OCI-LY7 (cell line): ENCODE results near the gene RHOBTB3. TPM values are rescaled to one million over a fixed set of nuclear protein-coding genes. Genes with fewer than 3 reads are reported as not detected.

Experiments used
- BruUV-seq: library from RNA; stranded (reverse); fragments of 400-500 nt; replicated peaks from 2 replicates; lab custom pipeline; 2021; lab: Mats Ljungman, UMichigan
- CTCF ChIA-PET: fragments of 300-600 bp; sonication (Branson Sonifier 250); formaldehyde crosslinking; loops from one replicate; lab custom pipeline; 2022; ENCODE audit warnings: antibody characterized with exemption; ENCODE audit not compliant: unreplicated experiment; lab: Charles Lee
- POLR2A ChIA-PET: fragments of 300-600 bp; sonication (Branson Sonifier 250); formaldehyde crosslinking; loops from one replicate; lab custom pipeline; 2022; ENCODE audit warnings: antibody characterized with exemption; lab: Charles Lee
- DNase-seq: peaks from one replicate; pipeline ENCODE4 v3.0.0-alpha.2; 2015; ENCODE audit warnings: low spot score
- H2AFZ ChIP-seq: fragments of 200-600 bp; sonication (generic), shearing (Covaris generic); 2 replicates; pipeline ENCODE4 v1.6.1; 2014; ENCODE audit warnings: mild to moderate bottlenecking, antibody characterized with exemption, low read length, moderate library complexity
- H3K27ac ChIP-seq: fragments of 200-600 bp; sonication (generic); 2 replicates; pipeline ENCODE4 v1.5.1; 2014; ENCODE audit warnings: mixed run types, low read depth, mild to moderate bottlenecking, moderate library complexity, low read length, inconsistent platforms; ENCODE audit not compliant: poor library complexity, severe bottlenecking
- H3K36me3 ChIP-seq: fragments of 200-600 bp; sonication (generic); 2 replicates; pipeline ENCODE4 v1.6.1; 2014; ENCODE audit warnings: mild to moderate bottlenecking, antibody characterized with exemption, low read length, moderate library complexity, mixed read lengths; ENCODE audit not compliant: insufficient read depth
- H3K4me1 ChIP-seq: fragments of 200-600 bp; sonication (generic); 2 replicates; pipeline ENCODE4 v1.5.1; 2014; ENCODE audit warnings: mild to moderate bottlenecking, low read length; ENCODE audit not compliant: insufficient read depth, poor library complexity, severe bottlenecking
- H3K4me2 ChIP-seq: fragments of 200-600 bp; sonication (generic); 2 replicates; pipeline ENCODE4 v1.6.1; 2014; ENCODE audit warnings: mild to moderate bottlenecking, low read length
- H3K4me3 ChIP-seq: fragments of 200-600 bp; sonication (generic); 2 replicates; pipeline ENCODE4 v1.5.1; 2014; ENCODE audit warnings: mild to moderate bottlenecking, low read depth, low read length; ENCODE audit not compliant: poor library complexity, severe bottlenecking
- H3K79me2 ChIP-seq: fragments of 200-600 bp; sonication (generic); 2 replicates; pipeline ENCODE4 v1.6.1; 2016; ENCODE audit warnings: low read depth, mild to moderate bottlenecking, low read length, moderate library complexity, mixed read lengths; ENCODE audit not compliant: insufficient read depth
- H3K9me2 ChIP-seq: fragments of 200-600 bp; sonication (generic); 2 replicates; pipeline ENCODE4 v1.6.1; 2016; ENCODE audit warnings: mild to moderate bottlenecking, low read length, mixed read lengths; ENCODE audit not compliant: insufficient read depth
- H3K9me3 ChIP-seq: fragments of 200-600 bp; sonication (generic); 2 replicates; pipeline ENCODE4 v1.6.1; 2014; ENCODE audit warnings: mild to moderate bottlenecking, mixed run types, low read length, mixed read lengths
- H4K20me1 ChIP-seq: fragments of 200-600 bp; sonication (generic); 2 replicates; pipeline ENCODE4 v1.6.1; 2014; ENCODE audit warnings: mild to moderate bottlenecking, antibody characterized with exemption, low read length, moderate library complexity, mixed read lengths; ENCODE audit not compliant: insufficient read depth
- EZH2phosphoT487 ChIP-seq: fragments of 200-600 bp; sonication (generic); IDR thresholded peaks from 2 replicates; pipeline ENCODE4 v1.6.1; 2018; ENCODE audit warnings: low read depth, borderline replicate concordance, mild to moderate bottlenecking, mixed run types, antibody characterized with exemption, low read length, moderate library complexity, mixed read lengths
- intact Hi-C: fragments of 100-400 bp; cut with micrococcal nuclease; formaldehyde crosslinking; loops from one replicate; pipeline ENCODE4 v1.10.0; 2022; ENCODE audit not compliant: unreplicated experiment
- total RNA-seq, 2 experiments: library from RNA; depleted of rRNA in 1 of 2; stranded (reverse); fragments of >200 nt in 1 of 2; shearing (Covaris generic) in 1 of 2; gene quantifications; 2 replicates each; pipeline ENCODE4 v1.2.3, GENCODE V29; 2014 to 2022
- TF ChIP-seq, protein P1 (sequence below): fragments of 200-600 bp; sonication (generic); conservative IDR thresholded peaks from 2 replicates; pipeline ENCODE4 v1.5.1; 2014; ENCODE audit warnings: mild to moderate bottlenecking, antibody characterized with exemption, low read length, moderate library complexity, mixed read lengths

The RHOBTB3 gene
- total RNA-seq, 2 experiments from 2014 or later, result 0.51 to 4.0 TPM

DNA sequence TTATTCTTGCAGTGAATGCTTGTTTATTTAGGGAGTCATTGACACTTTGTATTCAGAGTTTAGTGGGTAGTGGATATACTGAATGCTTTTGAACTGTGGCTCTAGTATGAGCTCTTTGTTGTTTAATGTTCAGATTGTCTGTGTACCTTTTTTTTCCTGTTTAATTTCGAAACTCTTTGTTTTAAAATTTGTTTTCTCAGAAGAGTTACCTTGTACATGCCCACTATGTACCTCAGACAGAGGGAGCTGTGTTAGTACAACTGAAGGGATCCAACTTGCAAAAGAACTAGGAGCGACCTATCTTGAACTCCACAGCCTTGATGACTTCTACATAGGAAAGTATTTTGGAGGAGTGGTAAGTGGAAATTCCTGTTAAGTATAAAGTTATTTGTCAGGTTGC is 17.0 kb downstream of the RHOBTB3 start:
- intact Hi-C loops, result no loop called here
- no TSS peak for BruUV-seq
- no peaks in the 10 kb centered on the region for H4K20me1 ChIP-seq
- H2AFZ ChIP-seq, result no peak overlapping the region
- ChIA-PET CTCF (interaction anchor here (0.6 kb wide), 1 partner anchor 613 kb away, joined by 3 read pairs; no protein-coding TSS in a partner anchor), POLR2A (interaction anchor here (0.6 to 0.8 kb wide), 2 partner anchors 24 to 39 kb away, joined by 3 read pairs; no protein-coding TSS in a partner anchor)
- H3K4me3 ChIP-seq, result no peak overlapping the region
- TF ChIP-seq, protein P1, sequence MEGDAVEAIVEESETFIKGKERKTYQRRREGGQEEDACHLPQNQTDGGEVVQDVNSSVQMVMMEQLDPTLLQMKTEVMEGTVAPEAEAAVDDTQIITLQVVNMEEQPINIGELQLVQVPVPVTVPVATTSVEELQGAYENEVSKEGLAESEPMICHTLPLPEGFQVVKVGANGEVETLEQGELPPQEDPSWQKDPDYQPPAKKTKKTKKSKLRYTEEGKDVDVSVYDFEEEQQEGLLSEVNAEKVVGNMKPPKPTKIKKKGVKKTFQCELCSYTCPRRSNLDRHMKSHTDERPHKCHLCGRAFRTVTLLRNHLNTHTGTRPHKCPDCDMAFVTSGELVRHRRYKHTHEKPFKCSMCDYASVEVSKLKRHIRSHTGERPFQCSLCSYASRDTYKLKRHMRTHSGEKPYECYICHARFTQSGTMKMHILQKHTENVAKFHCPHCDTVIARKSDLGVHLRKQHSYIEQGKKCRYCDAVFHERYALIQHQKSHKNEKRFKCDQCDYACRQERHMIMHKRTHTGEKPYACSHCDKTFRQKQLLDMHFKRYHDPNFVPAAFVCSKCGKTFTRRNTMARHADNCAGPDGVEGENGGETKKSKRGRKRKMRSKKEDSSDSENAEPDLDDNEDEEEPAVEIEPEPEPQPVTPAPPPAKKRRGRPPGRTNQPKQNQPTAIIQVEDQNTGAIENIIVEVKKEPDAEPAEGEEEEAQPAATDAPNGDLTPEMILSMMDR, result no peak
- TF ChIP-seq EZH2phosphoT487, result no peak
- no peaks in the 10 kb centered on the region for H3K36me3 ChIP-seq
- H3K9me2 ChIP-seq, result no peaks in the 10 kb centered on the region
- no peak overlapping the region for H3K4me2 ChIP-seq
- no peak overlapping the region for H3K27ac ChIP-seq
- H3K9me3 ChIP-seq, result no peaks in the 10 kb centered on the region
- H3K79me2 ChIP-seq, result no peaks in the 10 kb centered on the region
- no peak for DNase-seq
- H3K4me1 ChIP-seq, result no peaks in the 10 kb centered on the region

DNA sequence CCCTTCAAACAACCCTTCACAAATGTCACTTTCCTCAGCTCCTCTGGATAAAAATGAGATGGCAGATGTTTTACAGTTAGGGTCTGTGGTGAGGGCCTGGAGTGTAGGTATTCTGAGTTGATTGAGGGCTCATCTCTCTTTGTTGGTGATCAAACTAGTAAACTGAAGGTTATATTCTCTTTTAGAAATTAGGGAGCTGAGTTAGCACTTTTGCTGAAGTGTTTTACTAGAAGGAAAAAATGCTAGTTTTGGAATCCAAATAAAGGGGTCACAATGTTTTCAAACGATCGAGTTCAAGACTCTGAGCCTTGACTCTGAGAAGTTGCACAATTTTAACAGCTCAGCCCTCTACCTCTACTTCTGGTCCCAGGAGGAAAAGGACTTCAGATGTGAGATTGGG is 23.4 kb downstream of the RHOBTB3 start:
- H4K20me1 ChIP-seq, result no peaks in the 10 kb centered on the region
- H3K27ac ChIP-seq, result no peak overlapping the region
- no peak for TF ChIP-seq EZH2phosphoT487
- TF ChIP-seq, protein P1, result no peak
- peaks cover under 1% of the 10 kb centered on the region for H3K4me1 ChIP-seq
- H2AFZ ChIP-seq, result peak overlapping the region; percentile 8; the same call in 1 of the 2 replicates
- intact Hi-C loops, result no loop called here
- H3K9me2 ChIP-seq, result no peaks in the 10 kb centered on the region
- no peaks in the 10 kb centered on the region for H3K79me2 ChIP-seq
- no peak overlapping the region for H3K4me2 ChIP-seq
- no peak for DNase-seq
- H3K36me3 ChIP-seq, result no peaks in the 10 kb centered on the region
- POLR2A ChIA-PET, result no interaction called here
- BruUV-seq, result no TSS peak
- no peak overlapping the region for H3K4me3 ChIP-seq
- no peaks in the 10 kb centered on the region for H3K9me3 ChIP-seq
- CTCF ChIA-PET, result no interaction called here

DNA sequence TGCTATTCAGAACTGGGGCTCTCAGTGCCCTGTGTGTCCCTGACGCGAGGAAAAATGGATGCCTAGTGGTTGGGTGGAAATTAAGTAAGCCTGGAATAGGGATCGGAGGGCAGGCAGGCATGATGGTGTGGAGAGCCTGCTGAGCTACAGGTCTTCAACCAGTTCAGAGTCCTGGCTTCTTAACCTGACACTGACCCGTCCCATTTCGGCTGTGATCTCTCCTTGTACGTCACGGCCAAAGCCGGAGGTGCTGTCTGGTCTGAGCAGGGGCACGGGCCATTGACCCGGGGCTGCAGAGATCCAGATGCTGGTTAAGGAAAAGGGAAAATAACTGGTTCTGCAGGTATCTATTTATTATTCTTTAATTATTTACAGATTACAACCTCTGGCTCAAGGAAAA is 27.9 kb downstream of the RHOBTB3 start:
- ChIA-PET CTCF (no interaction called here), POLR2A (interaction anchor here (0.6 to 2.0 kb wide), 5 partner anchors 9 to 1134 kb away, joined by 3 to 6 read pairs (median 3); no protein-coding TSS in a partner anchor)
- no peak for DNase-seq
- H3K36me3 ChIP-seq, result no peaks in the 10 kb centered on the region
- no peaks in the 10 kb centered on the region for H4K20me1 ChIP-seq
- H3K9me2 ChIP-seq, result no peaks in the 10 kb centered on the region
- H3K4me1 ChIP-seq, result peaks cover 32% of the 10 kb centered on the region
- BruUV-seq, result no TSS peak
- no peak for TF ChIP-seq EZH2phosphoT487
- H3K4me2 ChIP-seq, result no peak overlapping the region
- no peak overlapping the region for H3K27ac ChIP-seq
- H2AFZ ChIP-seq, result peak overlapping the region; percentile 10; the same call in 1 of the 2 replicates
- no peaks in the 10 kb centered on the region for H3K79me2 ChIP-seq
- intact Hi-C loops, result no loop called here
- no peak overlapping the region for H3K4me3 ChIP-seq
- H3K9me3 ChIP-seq, result no peaks in the 10 kb centered on the region
